Measurements from ENCODE around the gene STX12.
A peak's percentile ranks its signal among the peaks of the same experiment; 100 is the strongest.

STX12 gene

GRCh38 chr1:27872059-27872801 is 99.2 kb downstream of the STX12 start, which contains the start of gene THEMIS2 (continued):
- TF ChIP-seq, protein P1, sequence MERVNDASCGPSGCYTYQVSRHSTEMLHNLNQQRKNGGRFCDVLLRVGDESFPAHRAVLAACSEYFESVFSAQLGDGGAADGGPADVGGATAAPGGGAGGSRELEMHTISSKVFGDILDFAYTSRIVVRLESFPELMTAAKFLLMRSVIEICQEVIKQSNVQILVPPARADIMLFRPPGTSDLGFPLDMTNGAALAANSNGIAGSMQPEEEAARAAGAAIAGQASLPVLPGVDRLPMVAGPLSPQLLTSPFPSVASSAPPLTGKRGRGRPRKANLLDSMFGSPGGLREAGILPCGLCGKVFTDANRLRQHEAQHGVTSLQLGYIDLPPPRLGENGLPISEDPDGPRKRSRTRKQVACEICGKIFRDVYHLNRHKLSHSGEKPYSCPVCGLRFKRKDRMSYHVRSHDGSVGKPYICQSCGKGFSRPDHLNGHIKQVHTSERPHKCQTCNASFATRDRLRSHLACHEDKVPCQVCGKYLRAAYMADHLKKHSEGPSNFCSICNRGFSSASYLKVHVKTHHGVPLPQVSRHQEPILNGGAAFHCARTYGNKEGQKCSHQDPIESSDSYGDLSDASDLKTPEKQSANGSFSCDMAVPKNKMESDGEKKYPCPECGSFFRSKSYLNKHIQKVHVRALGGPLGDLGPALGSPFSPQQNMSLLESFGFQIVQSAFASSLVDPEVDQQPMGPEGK (tag by site-specific recombination; IDR thresholded peaks at IDR 0.05) = 0 out of 2 replicates have a peak, but pooled peaks have one; percentile 19
- TF ChIP-seq ZNF211 (tag by site-specific recombination; IDR thresholded peaks at IDR 0.05; ENCODE audit: low read depth) (no peak), ZNF239 (tag by site-specific recombination; IDR thresholded peaks at IDR 0.05) (peak; percentile 84; the same call in 1 of the 2 replicates)

GRCh38 chr1:27872802-27873551 is 100.0 kb downstream of the STX12 start:
- Histone ChIP-seq H3K4me3 (ENCODE audit: low read depth, low read length) (no peak overlapping the region), H3K27ac (ENCODE audit: extremely low read depth, low read depth, low read length) (no peak overlapping the region), H3K9me3 (ENCODE audit: control insufficient read depth, insufficient read depth, low read depth, low read length) (no peaks in the 10 kb centered on the region), H3K36me3 (ENCODE audit: control insufficient read depth in 2 of 2, insufficient read depth in 1 of 2, low read length in 2 of 2) (no peaks in the 10 kb centered on the region), H3K4me1 (ENCODE audit: control insufficient read depth, insufficient read depth, low read length) (peaks cover 3% of the 10 kb centered on the region; the same call in 1 of the 2 replicates)
- ChIA-PET POLR2A (interaction anchor here (0.6 kb wide), 1 partner anchor 987 kb away, joined by 3 read pairs; no protein-coding TSS in a partner anchor), CTCF (interaction anchor here (0.7 kb wide), 1 partner anchor 1837 kb away, joined by 5 read pairs; no protein-coding TSS in a partner anchor)
- TF ChIP-seq GLIS2 (tag by site-specific recombination; IDR thresholded peaks at IDR 0.05) = 0 out of 2 replicates have a peak, but pooled peaks have one; percentile 29
- TF ChIP-seq EGR2 (tag by site-specific recombination; IDR thresholded peaks at IDR 0.05; ENCODE audit: low read depth) = peak; percentile 56
- TF ChIP-seq GLI2 (tag by site-specific recombination; IDR thresholded peaks at IDR 0.05; ENCODE audit: borderline replicate concordance, low read depth) = no peak
- no peak for TF ChIP-seq ZNF501 (tag by site-specific recombination; IDR thresholded peaks at IDR 0.05)
- peak; percentile 56 for TF ChIP-seq ZFHX2 (tag by site-specific recombination; conservative IDR thresholded peaks at IDR 0.05)

DNA sequence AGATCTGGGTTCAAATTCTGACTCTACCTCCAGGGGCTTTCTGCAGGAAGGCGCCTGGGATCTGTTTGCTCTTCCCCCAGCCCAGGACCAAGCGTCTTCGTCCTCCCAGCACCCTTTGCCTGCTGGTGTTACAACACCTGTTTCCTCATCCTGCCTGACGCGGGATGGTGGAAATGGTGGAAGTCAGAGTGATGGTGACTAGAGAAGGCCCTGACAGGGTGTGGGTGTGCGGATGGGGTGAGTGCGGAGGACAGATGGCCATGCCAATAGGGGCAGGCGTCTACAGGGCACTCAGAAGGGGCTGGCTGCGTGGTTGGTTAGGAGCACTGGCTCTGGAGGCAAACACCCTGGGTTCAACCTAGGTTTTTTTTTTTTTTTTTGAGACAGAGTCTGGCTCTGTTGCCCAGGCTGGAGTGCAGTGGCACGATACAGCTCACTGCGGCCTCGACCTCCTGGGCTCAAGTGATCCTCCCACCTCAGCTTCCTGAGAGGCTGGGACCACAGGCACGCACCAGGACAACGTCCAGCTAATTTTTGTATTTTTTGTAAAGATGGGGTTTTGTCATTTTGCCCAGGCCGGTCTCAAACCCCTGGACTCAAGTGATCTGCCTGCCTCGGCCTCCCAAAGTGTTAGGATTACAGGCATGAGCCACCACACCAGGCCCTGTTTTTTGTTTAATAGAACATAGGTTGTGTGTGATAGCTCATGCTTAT is 100.8 kb downstream of the STX12 start:
- Histone ChIP-seq H3K4me3 (ENCODE audit: low read depth, low read length) (no peak overlapping the region), H3K36me3 (ENCODE audit: control insufficient read depth in 2 of 2, insufficient read depth in 1 of 2, low read length in 2 of 2) (no peaks in the 10 kb centered on the region), H3K4me1 (ENCODE audit: control insufficient read depth, insufficient read depth, low read length) (peaks cover 3% of the 10 kb centered on the region; the same call in 1 of the 2 replicates), H3K27ac (ENCODE audit: extremely low read depth, low read depth, low read length) (no peak overlapping the region), H3K9me3 (ENCODE audit: control insufficient read depth, insufficient read depth, low read depth, low read length) (no peaks in the 10 kb centered on the region)
- ChIA-PET CTCF (no interaction called here), POLR2A (no interaction called here)
- TF ChIP-seq, protein P2, sequence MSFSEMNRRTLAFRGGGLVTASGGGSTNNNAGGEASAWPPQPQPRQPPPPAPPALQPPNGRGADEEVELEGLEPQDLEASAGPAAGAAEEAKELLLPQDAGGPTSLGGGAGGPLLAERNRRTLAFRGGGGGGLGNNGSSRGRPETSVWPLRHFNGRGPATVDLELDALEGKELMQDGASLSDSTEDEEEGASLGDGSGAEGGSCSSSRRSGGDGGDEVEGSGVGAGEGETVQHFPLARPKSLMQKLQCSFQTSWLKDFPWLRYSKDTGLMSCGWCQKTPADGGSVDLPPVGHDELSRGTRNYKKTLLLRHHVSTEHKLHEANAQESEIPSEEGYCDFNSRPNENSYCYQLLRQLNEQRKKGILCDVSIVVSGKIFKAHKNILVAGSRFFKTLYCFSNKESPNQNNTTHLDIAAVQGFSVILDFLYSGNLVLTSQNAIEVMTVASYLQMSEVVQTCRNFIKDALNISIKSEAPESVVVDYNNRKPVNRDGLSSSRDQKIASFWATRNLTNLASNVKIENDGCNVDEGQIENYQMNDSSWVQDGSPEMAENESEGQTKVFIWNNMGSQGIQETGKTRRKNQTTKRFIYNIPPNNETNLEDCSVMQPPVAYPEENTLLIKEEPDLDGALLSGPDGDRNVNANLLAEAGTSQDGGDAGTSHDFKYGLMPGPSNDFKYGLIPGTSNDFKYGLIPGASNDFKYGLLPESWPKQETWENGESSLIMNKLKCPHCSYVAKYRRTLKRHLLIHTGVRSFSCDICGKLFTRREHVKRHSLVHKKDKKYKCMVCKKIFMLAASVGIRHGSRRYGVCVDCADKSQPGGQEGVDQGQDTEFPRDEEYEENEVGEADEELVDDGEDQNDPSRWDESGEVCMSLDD (tag by site-specific recombination; IDR thresholded peaks at IDR 0.05) = no peak
- TF ChIP-seq MYNN (tag by site-specific recombination; IDR thresholded peaks at IDR 0.05; ENCODE audit: borderline replicate concordance) = no peak
- TF ChIP-seq ZNF521 (tag by site-specific recombination; IDR thresholded peaks at IDR 0.05) = no peak
- TF ChIP-seq, protein P3, sequence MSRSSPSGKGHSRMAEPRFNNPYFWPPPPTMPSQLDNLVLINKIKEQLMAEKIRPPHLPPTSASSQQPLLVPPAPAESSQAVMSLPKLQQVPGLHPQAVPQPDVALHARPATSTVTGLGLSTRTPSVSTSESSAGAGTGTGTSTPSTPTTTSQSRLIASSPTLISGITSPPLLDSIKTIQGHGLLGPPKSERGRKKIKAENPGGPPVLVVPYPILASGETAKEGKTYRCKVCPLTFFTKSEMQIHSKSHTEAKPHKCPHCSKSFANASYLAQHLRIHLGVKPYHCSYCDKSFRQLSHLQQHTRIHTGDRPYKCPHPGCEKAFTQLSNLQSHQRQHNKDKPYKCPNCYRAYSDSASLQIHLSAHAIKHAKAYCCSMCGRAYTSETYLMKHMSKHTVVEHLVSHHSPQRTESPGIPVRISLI (tag by site-specific recombination; IDR thresholded peaks at IDR 0.05) = peak; percentile 29; the same call in 1 of the 2 replicates
- TF ChIP-seq ZNF23 (tag by site-specific recombination; IDR thresholded peaks at IDR 0.05; ENCODE audit: borderline replicate concordance) = no peak
- TF ChIP-seq ZNF610 (tag by site-specific recombination; IDR thresholded peaks at IDR 0.05; ENCODE audit: borderline replicate concordance) = no peak

Data from HEK293 (cell line).